ENCODE data around the gene USP30.
A peak's percentile ranks its signal among the peaks of the same experiment; 100 is the strongest.

USP30 gene

DNA sequence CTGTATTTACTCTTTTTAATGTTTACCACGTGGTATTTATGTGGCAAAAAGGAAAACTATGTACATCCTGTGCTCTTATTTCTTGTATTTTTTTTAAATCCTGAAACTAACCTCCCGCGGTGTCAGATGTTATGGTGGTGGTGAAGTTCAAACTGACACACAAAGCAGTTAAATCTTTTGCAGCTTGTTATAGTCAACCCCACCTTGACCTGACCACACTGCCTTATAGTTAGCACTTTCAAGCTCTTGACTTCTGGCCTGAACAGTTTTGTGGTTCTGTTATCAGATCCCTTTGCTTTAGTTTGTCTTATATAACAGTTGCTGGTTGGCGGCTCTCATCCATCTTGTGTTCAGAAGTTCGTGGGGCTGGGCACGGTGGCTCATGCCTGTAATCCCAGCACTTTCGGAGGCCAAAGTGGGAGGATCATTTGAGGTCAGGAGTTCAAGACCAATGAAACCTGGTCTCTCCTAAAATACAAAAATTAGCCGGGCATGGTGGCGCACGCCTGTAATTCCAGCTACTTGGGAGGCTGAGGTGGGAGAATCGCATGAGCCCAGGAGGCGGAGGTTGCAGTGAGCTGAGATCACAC, 47.1 kb downstream of the USP30 start:
- peak overlapping the region; percentile 79 to 93 for H3K4me3 ChIP-seq (ENCODE audit: low read depth in 1 of 2, low read length in 2 of 2)
- H3K36me3 ChIP-seq (ENCODE audit: control insufficient read depth in 1 of 2, insufficient read depth in 2 of 2, low read length in 2 of 2) = peaks cover 8 to 24% of the 10 kb centered on the region in 2 donors
- H3K27ac ChIP-seq (ENCODE audit: low read length) = peak overlapping the region; percentile 62
- H3K4me1 ChIP-seq (ENCODE audit: control insufficient read depth in 1 of 2, insufficient read depth in 2 of 2, low read length in 2 of 2) = peaks cover 0 to 25% of the 10 kb centered on the region in 2 donors
- no peaks in the 10 kb centered on the region for H3K9me3 ChIP-seq (ENCODE audit: control insufficient read depth in 1 of 2, low read length in 2 of 2)
- no peaks in the 10 kb centered on the region for H3K27me3 ChIP-seq (ENCODE audit: low read depth, low read length)

GRCh38 chr12:109100741-109101140, 48.4 kb downstream of the USP30 start:
- peaks cover 0 to 25% of the 10 kb centered on the region in 2 donors for H3K4me1 ChIP-seq (ENCODE audit: control insufficient read depth in 1 of 2, insufficient read depth in 2 of 2, low read length in 2 of 2)
- no peak overlapping the region for H3K4me3 ChIP-seq (ENCODE audit: low read depth in 1 of 2, low read length in 2 of 2)
- H3K9me3 ChIP-seq (ENCODE audit: control insufficient read depth in 1 of 2, low read length in 2 of 2) = no peaks in the 10 kb centered on the region
- no peak overlapping the region for H3K27ac ChIP-seq (ENCODE audit: low read length)
- no peaks in the 10 kb centered on the region for H3K27me3 ChIP-seq (ENCODE audit: low read depth, low read length)
- peaks cover 17 to 36% of the 10 kb centered on the region in 2 donors for H3K36me3 ChIP-seq (ENCODE audit: control insufficient read depth in 1 of 2, insufficient read depth in 2 of 2, low read length in 2 of 2)

- no peaks in the 10 kb centered on the region for H3K9me3 ChIP-seq (ENCODE audit: control insufficient read depth in 1 of 2, low read length in 2 of 2)
- peaks cover 23 to 46% of the 10 kb centered on the region in 2 donors for H3K36me3 ChIP-seq (ENCODE audit: control insufficient read depth in 1 of 2, insufficient read depth in 2 of 2, low read length in 2 of 2)
- H3K27me3 ChIP-seq (ENCODE audit: low read depth, low read length) = no peaks in the 10 kb centered on the region
- H3K4me1 ChIP-seq (ENCODE audit: control insufficient read depth in 1 of 2, insufficient read depth in 2 of 2, low read length in 2 of 2) = peaks cover 0 to 21% of the 10 kb centered on the region in 2 donors
- no peak overlapping the region for H3K4me3 ChIP-seq (ENCODE audit: low read depth in 1 of 2, low read length in 2 of 2)
- H3K27ac ChIP-seq (ENCODE audit: low read length) = no peak overlapping the region
Observed at GRCh38 chr12:109102491-109102890, 50.1 kb downstream of the USP30 start.

DNA sequence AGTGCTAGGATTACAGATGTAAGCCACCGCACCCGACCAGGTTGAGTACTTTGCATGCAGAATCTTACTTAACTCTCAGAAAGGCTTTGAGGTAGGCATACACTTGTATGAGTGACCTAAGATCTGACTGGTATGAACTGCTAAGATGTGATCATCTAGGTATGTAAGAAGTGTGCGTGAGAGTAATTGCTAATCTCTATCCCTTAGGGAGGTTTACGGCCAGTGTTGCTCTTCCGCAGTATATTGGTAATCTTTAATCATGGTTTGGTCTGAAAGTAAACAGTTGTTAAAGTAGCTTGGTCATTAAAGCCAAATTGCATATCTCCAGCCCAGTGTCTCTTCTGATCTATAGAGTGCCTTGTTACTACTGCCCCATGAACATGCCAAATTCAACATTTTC, 52.8 kb downstream of the USP30 start:
- Histone ChIP-seq H3K9me3 (ENCODE audit: control insufficient read depth in 1 of 2, low read length in 2 of 2) (no peaks in the 10 kb centered on the region), H3K4me1 (ENCODE audit: control insufficient read depth in 1 of 2, insufficient read depth in 2 of 2, low read length in 2 of 2) (peaks cover 0 to 4% of the 10 kb centered on the region in 2 donors), H3K27ac (ENCODE audit: low read length) (no peak overlapping the region), H3K27me3 (ENCODE audit: low read depth, low read length) (no peaks in the 10 kb centered on the region), H3K4me3 (ENCODE audit: low read depth in 1 of 2, low read length in 2 of 2) (no peak overlapping the region), H3K36me3 (ENCODE audit: control insufficient read depth in 1 of 2, insufficient read depth in 2 of 2, low read length in 2 of 2) (peaks cover 23 to 61% of the 10 kb centered on the region in 2 donors)

GRCh38 chr12:109109746-109110350, 57.5 kb downstream of the USP30 start:
- Histone ChIP-seq H3K9me3 (ENCODE audit: control insufficient read depth in 1 of 2, low read length in 2 of 2) (no peaks in the 10 kb centered on the region), H3K27me3 (ENCODE audit: low read depth, low read length) (no peaks in the 10 kb centered on the region), H3K27ac (ENCODE audit: low read length) (peak overlapping the region; percentile 72), H3K36me3 (ENCODE audit: control insufficient read depth in 1 of 2, insufficient read depth in 2 of 2, low read length in 2 of 2) (peaks cover 13 to 34% of the 10 kb centered on the region in 2 donors), H3K4me3 (ENCODE audit: low read depth in 1 of 2, low read length in 2 of 2) (no peak overlapping the region), H3K4me1 (ENCODE audit: control insufficient read depth in 1 of 2, insufficient read depth in 2 of 2, low read length in 2 of 2) (peaks cover 0 to 36% of the 10 kb centered on the region in 2 donors)

DNA sequence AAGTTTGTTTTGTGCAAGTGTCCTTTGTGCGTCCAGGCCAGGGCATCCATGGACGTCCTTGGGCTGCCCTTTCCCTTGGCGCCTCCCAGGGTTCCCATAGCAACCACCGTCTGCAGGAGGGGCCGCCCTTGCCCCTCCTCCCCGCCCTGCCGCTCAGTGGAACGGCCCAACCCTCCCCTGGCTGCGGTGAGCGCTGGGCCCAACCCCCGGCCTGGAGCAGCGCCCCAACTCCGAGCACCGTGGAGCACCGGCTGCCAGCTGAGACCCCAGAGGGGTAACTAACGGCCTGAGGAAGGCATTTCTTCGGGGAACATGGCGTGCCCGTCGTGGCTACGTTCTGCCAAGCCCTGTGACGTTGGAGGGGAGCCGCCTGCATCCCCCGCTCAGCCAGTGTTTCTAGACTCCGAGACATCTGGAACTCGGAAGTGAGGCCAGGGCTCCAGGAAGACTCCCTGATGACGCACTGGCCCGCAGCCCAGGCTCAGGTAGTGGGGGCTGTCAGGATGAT, 58.7 kb downstream of the USP30 start:
- Histone ChIP-seq H3K9me3 (ENCODE audit: control insufficient read depth in 1 of 2, low read length in 2 of 2) (no peaks in the 10 kb centered on the region), H3K36me3 (ENCODE audit: control insufficient read depth in 1 of 2, insufficient read depth in 2 of 2, low read length in 2 of 2) (peaks cover 3 to 22% of the 10 kb centered on the region in 2 donors), H3K27me3 (ENCODE audit: low read depth, low read length) (no peaks in the 10 kb centered on the region), H3K27ac (ENCODE audit: low read length) (peak overlapping the region; percentile 72), H3K4me3 (ENCODE audit: low read depth in 1 of 2, low read length in 2 of 2) (peak overlapping the region; percentile 57 to 71), H3K4me1 (ENCODE audit: control insufficient read depth in 1 of 2, insufficient read depth in 2 of 2, low read length in 2 of 2) (peaks cover 10 to 48% of the 10 kb centered on the region in 2 donors)

DNA sequence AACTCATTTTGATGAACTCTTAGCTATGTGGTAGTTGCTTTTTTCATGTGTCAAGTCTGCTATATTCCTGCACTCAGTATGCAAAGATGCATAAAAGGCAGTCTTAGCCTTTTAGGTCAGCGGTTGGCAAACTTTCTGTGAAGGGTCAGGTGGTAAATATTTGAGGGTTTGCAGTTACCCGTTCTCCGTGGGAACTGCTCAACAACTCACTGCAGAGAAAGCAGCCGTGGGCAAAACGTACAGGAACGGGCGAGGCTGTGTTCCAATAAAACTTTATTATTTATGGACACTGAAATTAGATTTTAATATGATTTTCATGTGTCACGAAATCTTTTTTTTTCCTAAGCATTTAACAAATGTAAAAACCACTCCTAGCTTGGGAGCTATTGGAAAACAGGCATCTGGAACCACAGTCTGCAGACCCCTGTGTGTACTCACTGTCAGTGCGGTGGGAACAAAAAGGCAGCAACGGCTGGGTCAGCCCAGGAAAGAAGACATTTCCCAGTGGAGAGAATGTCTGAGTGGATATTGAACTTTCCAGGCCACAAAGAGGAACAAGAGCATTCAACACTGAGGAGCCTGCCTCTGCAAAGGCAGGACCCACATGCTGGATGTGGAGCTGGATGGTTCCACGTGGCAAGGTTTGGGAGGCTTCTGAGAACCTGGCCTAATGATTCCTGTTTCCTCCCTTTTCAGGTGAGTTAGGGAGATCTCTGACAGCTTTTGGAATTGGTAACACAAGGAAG, 60.5 kb downstream of the USP30 start:
- peaks cover 0 to 11% of the 10 kb centered on the region in 2 donors for H3K36me3 ChIP-seq (ENCODE audit: control insufficient read depth in 1 of 2, insufficient read depth in 2 of 2, low read length in 2 of 2)
- peaks cover 17 to 61% of the 10 kb centered on the region in 2 donors for H3K4me1 ChIP-seq (ENCODE audit: control insufficient read depth in 1 of 2, insufficient read depth in 2 of 2, low read length in 2 of 2)
- no peaks in the 10 kb centered on the region for H3K27me3 ChIP-seq (ENCODE audit: low read depth, low read length)
- peak overlapping the region; percentile 22 to 47 for H3K4me3 ChIP-seq (ENCODE audit: low read depth in 1 of 2, low read length in 2 of 2)
- peak overlapping the region; percentile 65 for H3K27ac ChIP-seq (ENCODE audit: low read length)
- no peaks in the 10 kb centered on the region for H3K9me3 ChIP-seq (ENCODE audit: control insufficient read depth in 1 of 2, low read length in 2 of 2)

DNA sequence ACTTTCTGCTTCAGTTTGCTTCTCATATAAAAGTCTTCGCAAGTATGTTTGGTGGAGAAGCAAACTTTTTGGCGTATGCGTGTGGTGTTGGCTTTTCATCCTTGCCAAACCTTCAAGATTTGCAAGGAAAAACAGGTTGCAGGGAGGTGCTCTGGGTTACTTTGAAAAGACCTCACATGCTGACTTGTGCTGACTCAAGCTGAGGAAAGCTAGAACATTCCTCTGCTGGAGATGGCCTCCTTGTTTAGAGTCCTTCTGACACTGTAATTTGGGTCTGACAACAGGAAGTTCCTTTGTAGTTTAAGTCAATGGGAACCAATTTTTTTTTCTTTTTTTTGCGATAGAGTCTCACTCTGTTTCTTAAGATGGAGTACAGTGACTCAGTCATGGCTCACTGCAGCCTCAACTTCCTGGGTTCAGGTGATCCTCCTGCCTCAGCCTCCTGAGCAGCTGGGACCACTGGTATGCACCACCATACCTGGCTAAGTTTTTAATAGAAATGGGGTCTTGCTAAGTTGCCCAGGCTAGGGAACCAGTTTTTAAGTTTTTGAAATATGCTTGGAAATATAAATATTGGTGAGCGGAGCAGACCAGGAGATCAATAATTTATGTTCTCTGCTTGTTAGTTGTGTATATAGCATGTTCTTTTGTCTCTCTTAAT, 61.4 kb downstream of the USP30 start:
- Histone ChIP-seq H3K9me3 (ENCODE audit: control insufficient read depth in 1 of 2, low read length in 2 of 2) (no peaks in the 10 kb centered on the region), H3K27ac (ENCODE audit: low read length) (peak overlapping the region; percentile 65), H3K27me3 (ENCODE audit: low read depth, low read length) (no peaks in the 10 kb centered on the region), H3K4me3 (ENCODE audit: low read depth in 1 of 2, low read length in 2 of 2) (peak overlapping the region; percentile 5 to 47), H3K36me3 (ENCODE audit: control insufficient read depth in 1 of 2, insufficient read depth in 2 of 2, low read length in 2 of 2) (peaks cover 0 to 4% of the 10 kb centered on the region in 2 donors), H3K4me1 (ENCODE audit: control insufficient read depth in 1 of 2, insufficient read depth in 2 of 2, low read length in 2 of 2) (peaks cover 17 to 61% of the 10 kb centered on the region in 2 donors)

GRCh38 chr12:109114644-109115043, 62.3 kb downstream of the USP30 start:
- Histone ChIP-seq H3K36me3 (ENCODE audit: control insufficient read depth in 1 of 2, insufficient read depth in 2 of 2, low read length in 2 of 2) (no peaks in the 10 kb centered on the region), H3K9me3 (ENCODE audit: control insufficient read depth in 1 of 2, low read length in 2 of 2) (no peaks in the 10 kb centered on the region), H3K4me1 (ENCODE audit: control insufficient read depth in 1 of 2, insufficient read depth in 2 of 2, low read length in 2 of 2) (peaks cover 17 to 61% of the 10 kb centered on the region in 2 donors), H3K27ac (ENCODE audit: low read length) (peak overlapping the region; percentile 93), H3K27me3 (ENCODE audit: low read depth, low read length) (no peaks in the 10 kb centered on the region), H3K4me3 (ENCODE audit: low read depth in 1 of 2, low read length in 2 of 2) (peak overlapping the region in 1 of 2 donors; percentile 8)

GRCh38 chr12:109115404-109115757, 63.0 kb downstream of the USP30 start:
- Histone ChIP-seq H3K27me3 (ENCODE audit: low read depth, low read length) (no peaks in the 10 kb centered on the region), H3K4me3 (ENCODE audit: low read depth in 1 of 2, low read length in 2 of 2) (peak overlapping the region; percentile 8 to 33), H3K27ac (ENCODE audit: low read length) (peak overlapping the region; percentile 93), H3K4me1 (ENCODE audit: control insufficient read depth in 1 of 2, insufficient read depth in 2 of 2, low read length in 2 of 2) (peaks cover 17 to 61% of the 10 kb centered on the region in 2 donors), H3K9me3 (ENCODE audit: control insufficient read depth in 1 of 2, low read length in 2 of 2) (no peaks in the 10 kb centered on the region), H3K36me3 (ENCODE audit: control insufficient read depth in 1 of 2, insufficient read depth in 2 of 2, low read length in 2 of 2) (no peaks in the 10 kb centered on the region)

Data from muscle layer of duodenum (tissue), 2 donors.